Measurements from ENCODE around the gene ACAT2.
"Not testable (repeated sequence)": the region's sequence is repeated elsewhere in the genome, so short reads cannot be mapped to it uniquely, and the experiment has no call there.

DNA sequence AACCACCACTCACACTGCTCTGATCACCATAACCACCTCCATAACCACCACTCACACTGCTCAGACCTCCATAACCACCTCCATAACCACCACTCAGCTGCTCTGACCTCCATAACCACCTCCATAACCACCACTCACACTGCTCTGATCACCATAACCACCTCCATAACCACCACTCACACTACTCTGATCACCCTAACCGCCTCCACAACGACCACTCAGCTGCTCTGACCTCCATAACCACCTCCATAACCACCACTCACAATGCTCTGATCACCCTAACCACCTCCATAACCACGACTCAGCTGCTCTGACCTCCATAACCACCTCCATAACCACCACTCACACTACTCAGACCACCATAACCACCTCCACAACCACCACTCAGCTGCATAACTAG lies 49.5 kb upstream of the ACAT2 start:
- TF ChIP-seq, protein P1, sequence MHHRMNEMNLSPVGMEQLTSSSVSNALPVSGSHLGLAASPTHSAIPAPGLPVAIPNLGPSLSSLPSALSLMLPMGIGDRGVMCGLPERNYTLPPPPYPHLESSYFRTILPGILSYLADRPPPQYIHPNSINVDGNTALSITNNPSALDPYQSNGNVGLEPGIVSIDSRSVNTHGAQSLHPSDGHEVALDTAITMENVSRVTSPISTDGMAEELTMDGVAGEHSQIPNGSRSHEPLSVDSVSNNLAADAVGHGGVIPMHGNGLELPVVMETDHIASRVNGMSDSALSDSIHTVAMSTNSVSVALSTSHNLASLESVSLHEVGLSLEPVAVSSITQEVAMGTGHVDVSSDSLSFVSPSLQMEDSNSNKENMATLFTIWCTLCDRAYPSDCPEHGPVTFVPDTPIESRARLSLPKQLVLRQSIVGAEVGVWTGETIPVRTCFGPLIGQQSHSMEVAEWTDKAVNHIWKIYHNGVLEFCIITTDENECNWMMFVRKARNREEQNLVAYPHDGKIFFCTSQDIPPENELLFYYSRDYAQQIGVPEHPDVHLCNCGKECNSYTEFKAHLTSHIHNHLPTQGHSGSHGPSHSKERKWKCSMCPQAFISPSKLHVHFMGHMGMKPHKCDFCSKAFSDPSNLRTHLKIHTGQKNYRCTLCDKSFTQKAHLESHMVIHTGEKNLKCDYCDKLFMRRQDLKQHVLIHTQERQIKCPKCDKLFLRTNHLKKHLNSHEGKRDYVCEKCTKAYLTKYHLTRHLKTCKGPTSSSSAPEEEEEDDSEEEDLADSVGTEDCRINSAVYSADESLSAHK (tag by site-specific recombination; IDR thresholded peaks at IDR 0.05): not testable (repeated sequence)
- not testable (repeated sequence) for TF ChIP-seq IKZF3, ZNF843 (tag by site-specific recombination; IDR thresholded peaks at IDR 0.05)
- TF ChIP-seq, protein P2, sequence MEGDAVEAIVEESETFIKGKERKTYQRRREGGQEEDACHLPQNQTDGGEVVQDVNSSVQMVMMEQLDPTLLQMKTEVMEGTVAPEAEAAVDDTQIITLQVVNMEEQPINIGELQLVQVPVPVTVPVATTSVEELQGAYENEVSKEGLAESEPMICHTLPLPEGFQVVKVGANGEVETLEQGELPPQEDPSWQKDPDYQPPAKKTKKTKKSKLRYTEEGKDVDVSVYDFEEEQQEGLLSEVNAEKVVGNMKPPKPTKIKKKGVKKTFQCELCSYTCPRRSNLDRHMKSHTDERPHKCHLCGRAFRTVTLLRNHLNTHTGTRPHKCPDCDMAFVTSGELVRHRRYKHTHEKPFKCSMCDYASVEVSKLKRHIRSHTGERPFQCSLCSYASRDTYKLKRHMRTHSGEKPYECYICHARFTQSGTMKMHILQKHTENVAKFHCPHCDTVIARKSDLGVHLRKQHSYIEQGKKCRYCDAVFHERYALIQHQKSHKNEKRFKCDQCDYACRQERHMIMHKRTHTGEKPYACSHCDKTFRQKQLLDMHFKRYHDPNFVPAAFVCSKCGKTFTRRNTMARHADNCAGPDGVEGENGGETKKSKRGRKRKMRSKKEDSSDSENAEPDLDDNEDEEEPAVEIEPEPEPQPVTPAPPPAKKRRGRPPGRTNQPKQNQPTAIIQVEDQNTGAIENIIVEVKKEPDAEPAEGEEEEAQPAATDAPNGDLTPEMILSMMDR (tag by site-specific recombination; IDR thresholded peaks at IDR 0.05): not testable (repeated sequence)
- TF ChIP-seq, protein P3, sequence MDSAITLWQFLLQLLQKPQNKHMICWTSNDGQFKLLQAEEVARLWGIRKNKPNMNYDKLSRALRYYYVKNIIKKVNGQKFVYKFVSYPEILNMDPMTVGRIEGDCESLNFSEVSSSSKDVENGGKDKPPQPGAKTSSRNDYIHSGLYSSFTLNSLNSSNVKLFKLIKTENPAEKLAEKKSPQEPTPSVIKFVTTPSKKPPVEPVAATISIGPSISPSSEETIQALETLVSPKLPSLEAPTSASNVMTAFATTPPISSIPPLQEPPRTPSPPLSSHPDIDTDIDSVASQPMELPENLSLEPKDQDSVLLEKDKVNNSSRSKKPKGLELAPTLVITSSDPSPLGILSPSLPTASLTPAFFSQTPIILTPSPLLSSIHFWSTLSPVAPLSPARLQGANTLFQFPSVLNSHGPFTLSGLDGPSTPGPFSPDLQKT (IDR thresholded peaks at IDR 0.05; ENCODE audit: borderline replicate concordance, low read depth, low read length): not testable (repeated sequence)
- TF ChIP-seq, protein P4, sequence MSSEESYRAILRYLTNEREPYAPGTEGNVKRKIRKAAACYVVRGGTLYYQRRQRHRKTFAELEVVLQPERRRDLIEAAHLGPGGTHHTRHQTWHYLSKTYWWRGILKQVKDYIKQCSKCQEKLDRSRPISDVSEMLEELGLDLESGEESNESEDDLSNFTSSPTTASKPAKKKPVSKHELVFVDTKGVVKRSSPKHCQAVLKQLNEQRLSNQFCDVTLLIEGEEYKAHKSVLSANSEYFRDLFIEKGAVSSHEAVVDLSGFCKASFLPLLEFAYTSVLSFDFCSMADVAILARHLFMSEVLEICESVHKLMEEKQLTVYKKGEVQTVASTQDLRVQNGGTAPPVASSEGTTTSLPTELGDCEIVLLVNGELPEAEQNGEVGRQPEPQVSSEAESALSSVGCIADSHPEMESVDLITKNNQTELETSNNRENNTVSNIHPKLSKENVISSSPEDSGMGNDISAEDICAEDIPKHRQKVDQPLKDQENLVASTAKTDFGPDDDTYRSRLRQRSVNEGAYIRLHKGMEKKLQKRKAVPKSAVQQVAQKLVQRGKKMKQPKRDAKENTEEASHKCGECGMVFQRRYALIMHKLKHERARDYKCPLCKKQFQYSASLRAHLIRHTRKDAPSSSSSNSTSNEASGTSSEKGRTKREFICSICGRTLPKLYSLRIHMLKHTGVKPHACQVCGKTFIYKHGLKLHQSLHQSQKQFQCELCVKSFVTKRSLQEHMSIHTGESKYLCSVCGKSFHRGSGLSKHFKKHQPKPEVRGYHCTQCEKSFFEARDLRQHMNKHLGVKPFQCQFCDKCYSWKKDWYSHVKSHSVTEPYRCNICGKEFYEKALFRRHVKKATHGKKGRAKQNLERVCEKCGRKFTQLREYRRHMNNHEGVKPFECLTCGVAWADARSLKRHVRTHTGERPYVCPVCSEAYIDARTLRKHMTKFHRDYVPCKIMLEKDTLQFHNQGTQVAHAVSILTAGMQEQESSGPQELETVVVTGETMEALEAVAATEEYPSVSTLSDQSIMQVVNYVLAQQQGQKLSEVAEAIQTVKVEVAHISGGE (tag by site-specific recombination; conservative IDR thresholded peaks at IDR 0.05; ENCODE audit: low read depth): not testable (repeated sequence)
